ENCODE results near the gene SCLY. TPM values are rescaled to one million over a fixed set of nuclear protein-coding genes. Genes with fewer than 3 reads are reported as not detected.

Gene SCLY
- total and polyA plus RNA-seq, 2 of the 13 experiments (the other 11 are each of a cell fraction or from before 2014, with no cell fraction given) = 27.9 to 38.6 TPM

- TF ChIP-seq ZBTB40 (IDR thresholded peaks at IDR 0.05) = no peak
- TF ChIP-seq ZBTB40 (CRISPR knock-in tag; IDR thresholded peaks at IDR 0.05) = no peak
- no peak for TF ChIP-seq ZMYM2 (CRISPR knock-in tag; IDR thresholded peaks at IDR 0.05)
- no peak for TF ChIP-seq ARID2 (CRISPR knock-in tag; IDR thresholded peaks at IDR 0.05; ENCODE audit: borderline replicate concordance)
- TF ChIP-seq BRF2 (CRISPR knock-in tag; IDR thresholded peaks at IDR 0.05) = no peak
- TF ChIP-seq ZNF713 (CRISPR knock-in tag; IDR thresholded peaks at IDR 0.05) = no peak
- no peak for TF ChIP-seq ONECUT2 (CRISPR knock-in tag; IDR thresholded peaks at IDR 0.05)
- TF ChIP-seq ZNF143 (CRISPR knock-in tag; IDR thresholded peaks at IDR 0.05) = no peak
- TF ChIP-seq ZBTB38 (CRISPR knock-in tag; IDR thresholded peaks at IDR 0.05) = 0 out of 2 replicates have a peak, but pooled peaks have one; percentile 49
- no peak for TF ChIP-seq ZNF784 (CRISPR knock-in tag; IDR thresholded peaks at IDR 0.05; ENCODE audit: borderline replicate concordance)
- TF ChIP-seq ZNF549 (CRISPR knock-in tag; IDR thresholded peaks at IDR 0.05) = no peak
- no peak for TF ChIP-seq ZNF772 (CRISPR knock-in tag; IDR thresholded peaks at IDR 0.05)
- peak; percentile 85; the same call in 1 of the 2 replicates for TF ChIP-seq NFE2L1 (CRISPR knock-in tag; IDR thresholded peaks at IDR 0.05; ENCODE audit: borderline replicate concordance)
- TF ChIP-seq ZC3H4 (CRISPR knock-in tag; IDR thresholded peaks at IDR 0.05; ENCODE audit: borderline replicate concordance) = no peak
- peak; percentile 42 for TF ChIP-seq ZFP36 (IDR thresholded peaks at IDR 0.05; ENCODE audit: borderline replicate concordance, low read depth, low read length, partially characterized antibody)
- TF ChIP-seq ZMAT5 (CRISPR knock-in tag; IDR thresholded peaks at IDR 0.05; ENCODE audit: borderline replicate concordance, low read depth) = no peak
- no peak for TF ChIP-seq KMT2A (CRISPR knock-in tag; IDR thresholded peaks at IDR 0.05)
- no peak for TF ChIP-seq ATM (IDR thresholded peaks at IDR 0.05; ENCODE audit: borderline replicate concordance)
- TF ChIP-seq ZNF605 (CRISPR knock-in tag; IDR thresholded peaks at IDR 0.05) = no peak
Observed at GRCh38 chr2:238136820-238137537, 76.2 kb downstream of the SCLY start (continued).
